GM13977 (cell line): ENCODE results near the gene CTNNA2.

ENCODE experiments used
- DNase-seq: peaks from one replicate; pipeline ENCODE4 v3.0.0; 2012; ENCODE audit warnings: low spot score
- in situ Hi-C: fragments of 300-500 bp; cut with MboI; formaldehyde crosslinking; loops from one replicate; pipeline ENCODE4 v1.12.0; 2022; ENCODE audit warnings: low sequenced_read_pairs, low pct_unique_long_range_greater_than_20kb, mixed read lengths, inconsistent platforms; ENCODE audit not compliant: unreplicated experiment
- TF ChIP-seq, protein P1 (sequence below): IDR thresholded peaks from 2 replicates; pipeline ENCODE4 v1.5.1; 2012; ENCODE audit warnings: mild to moderate bottlenecking, control low read depth; ENCODE audit not compliant: insufficient read depth; ENCODE audit errors: extremely low read depth, missing control alignments

CTNNA2 gene

DNA sequence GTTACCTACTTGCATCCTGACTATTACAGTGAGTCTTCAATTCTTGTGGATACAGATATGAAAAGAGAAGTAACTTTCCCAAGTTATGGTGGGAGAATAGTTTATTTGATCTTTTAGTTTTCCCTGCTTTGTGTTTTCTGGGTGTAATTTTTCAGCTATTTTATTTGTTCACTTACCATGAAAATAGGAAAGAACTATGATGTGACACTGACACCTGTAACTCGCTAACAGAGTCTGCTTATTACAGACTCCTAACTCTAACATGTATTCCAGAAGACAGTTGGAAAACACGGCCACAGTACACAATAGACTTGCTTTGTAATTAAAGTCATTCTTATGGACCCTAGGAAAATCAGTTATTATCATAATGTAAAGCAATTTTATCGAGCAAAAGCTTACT, 468.5 kb downstream of the CTNNA2 start:
- in situ Hi-C loops: no loop called here
- TF ChIP-seq, protein P1, sequence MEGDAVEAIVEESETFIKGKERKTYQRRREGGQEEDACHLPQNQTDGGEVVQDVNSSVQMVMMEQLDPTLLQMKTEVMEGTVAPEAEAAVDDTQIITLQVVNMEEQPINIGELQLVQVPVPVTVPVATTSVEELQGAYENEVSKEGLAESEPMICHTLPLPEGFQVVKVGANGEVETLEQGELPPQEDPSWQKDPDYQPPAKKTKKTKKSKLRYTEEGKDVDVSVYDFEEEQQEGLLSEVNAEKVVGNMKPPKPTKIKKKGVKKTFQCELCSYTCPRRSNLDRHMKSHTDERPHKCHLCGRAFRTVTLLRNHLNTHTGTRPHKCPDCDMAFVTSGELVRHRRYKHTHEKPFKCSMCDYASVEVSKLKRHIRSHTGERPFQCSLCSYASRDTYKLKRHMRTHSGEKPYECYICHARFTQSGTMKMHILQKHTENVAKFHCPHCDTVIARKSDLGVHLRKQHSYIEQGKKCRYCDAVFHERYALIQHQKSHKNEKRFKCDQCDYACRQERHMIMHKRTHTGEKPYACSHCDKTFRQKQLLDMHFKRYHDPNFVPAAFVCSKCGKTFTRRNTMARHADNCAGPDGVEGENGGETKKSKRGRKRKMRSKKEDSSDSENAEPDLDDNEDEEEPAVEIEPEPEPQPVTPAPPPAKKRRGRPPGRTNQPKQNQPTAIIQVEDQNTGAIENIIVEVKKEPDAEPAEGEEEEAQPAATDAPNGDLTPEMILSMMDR: no peak
- DNase-seq: no peak

DNA sequence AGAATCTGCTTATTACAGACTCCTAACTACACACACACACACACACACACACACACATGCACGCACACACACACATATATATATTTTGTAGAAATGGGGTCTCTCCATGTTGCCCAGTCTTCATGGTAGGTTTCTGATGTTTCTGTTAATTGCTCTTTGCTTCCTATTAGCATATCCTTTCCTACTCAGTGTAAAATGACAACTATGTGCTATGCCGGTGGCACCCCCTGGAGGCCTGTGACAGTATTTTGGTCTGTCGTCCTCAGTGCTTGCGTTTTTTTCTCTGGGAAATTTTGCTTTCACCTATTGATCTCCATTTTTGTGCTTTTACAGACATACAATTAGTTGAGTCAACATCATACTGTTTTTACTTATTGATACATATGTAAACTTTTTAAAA, 469.6 kb downstream of the CTNNA2 start:
- in situ Hi-C loops: no loop called here
- TF ChIP-seq, protein P1: peak; percentile 31
- no peak for DNase-seq

DNA sequence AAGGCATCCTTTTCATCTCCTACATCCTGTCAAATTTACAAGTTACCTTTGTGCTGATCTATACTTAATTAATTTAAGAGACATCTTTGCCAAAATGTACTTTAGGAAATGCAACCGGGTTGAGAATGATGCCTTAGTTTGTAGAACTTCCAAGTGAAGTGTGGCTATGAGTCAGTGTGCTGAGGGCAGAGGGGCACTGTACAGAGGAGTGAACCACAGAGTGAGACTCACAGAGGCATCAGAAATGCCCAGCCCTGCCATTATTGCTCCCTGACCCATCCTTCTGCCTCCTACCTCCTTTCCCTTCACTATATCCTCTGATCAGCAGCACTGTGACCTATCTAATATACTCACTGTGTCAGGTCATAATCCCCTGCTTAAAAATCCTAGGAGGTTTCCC, 471.6 kb downstream of the CTNNA2 start:
- TF ChIP-seq, protein P1: no peak
- DNase-seq: no peak
- in situ Hi-C loops: no loop called here

DNA sequence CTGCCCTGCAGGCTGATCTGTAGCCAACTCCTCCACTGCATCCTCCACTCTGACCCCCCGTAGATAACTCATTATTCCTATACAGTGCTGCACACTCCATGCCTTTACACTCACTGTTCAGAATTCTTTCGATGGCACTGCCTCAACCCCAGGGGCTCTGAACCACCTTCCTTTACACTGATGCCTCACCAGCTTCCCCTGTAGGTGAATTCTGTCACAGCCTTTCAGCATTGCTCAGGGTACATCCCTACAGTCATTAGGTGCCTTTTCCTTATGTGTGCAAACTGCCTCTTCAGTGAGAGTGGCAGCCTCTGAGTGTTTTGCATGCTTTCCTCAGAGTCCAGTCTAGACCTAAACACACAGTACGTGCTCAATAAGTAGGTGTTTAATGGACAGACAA, 472.3 kb downstream of the CTNNA2 start:
- in situ Hi-C loops: no loop called here
- TF ChIP-seq, protein P1: no peak
- no peak for DNase-seq

DNA sequence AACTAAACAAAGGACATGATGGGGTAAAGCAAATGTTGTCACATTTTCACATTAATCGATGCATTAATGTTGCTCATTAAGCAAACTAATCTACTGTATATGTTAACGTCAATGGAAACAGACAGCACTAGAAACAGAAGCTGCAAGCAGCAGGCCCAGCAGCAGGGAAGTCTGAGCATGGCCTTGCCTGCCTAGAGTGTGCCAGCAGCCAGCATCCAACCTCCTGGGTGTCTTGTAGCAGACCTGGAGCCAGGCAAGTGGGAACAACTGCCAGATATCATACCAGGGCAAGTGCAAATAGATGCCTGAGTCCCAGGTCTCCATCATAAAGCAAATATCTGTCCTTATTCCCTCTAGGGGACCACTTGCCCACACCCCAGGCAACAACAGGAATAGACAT, 472.7 kb downstream of the CTNNA2 start:
- in situ Hi-C loops: no loop called here
- TF ChIP-seq, protein P1: no peak
- DNase-seq: no peak

DNA sequence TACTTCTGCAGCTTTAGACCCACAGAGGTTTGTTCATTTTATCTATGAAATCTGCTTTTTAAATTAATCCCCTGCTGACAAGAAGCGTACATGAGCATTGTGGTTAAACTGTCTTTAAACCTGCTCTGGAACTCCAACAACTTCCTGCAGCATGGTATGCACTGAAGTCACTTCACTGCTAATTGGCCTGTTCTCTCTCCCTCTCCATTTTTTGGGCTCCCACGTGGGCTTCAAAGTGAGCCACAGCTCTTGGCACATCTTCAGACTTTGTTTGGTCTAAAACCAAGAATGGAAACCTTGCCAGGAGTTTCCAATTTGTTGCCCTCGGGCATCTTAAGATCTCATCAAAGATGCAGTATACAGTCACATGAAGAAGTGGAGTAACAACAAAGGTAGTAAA, 480.3 kb downstream of the CTNNA2 start:
- TF ChIP-seq, protein P1: no peak
- no peak for DNase-seq
- in situ Hi-C loops: no loop called here

DNA sequence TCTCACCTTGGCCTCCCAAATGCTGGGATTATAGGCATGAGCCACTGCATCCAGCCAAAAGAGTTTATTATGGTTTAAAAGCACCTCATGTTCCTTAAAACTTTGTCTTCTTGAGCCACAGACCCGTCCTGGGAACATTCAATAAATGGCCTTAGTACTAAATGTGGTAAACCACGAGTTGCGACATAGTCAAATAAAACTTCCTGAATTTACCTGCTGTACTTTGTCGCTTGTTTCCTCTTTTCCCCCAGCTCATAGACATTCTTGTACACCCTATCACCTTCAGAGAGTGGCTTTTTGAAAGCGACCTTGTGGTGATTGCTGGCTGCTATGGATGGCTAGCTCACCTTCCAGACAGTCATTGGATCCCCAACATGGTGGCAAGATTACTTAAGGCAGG, 481.3 kb downstream of the CTNNA2 start:
- DNase-seq: no peak
- in situ Hi-C loops: no loop called here
- TF ChIP-seq, protein P1: no peak
